PC-9 (cell line): ENCODE measurements around the gene AP4E1. TPM values are rescaled to one million over a fixed set of nuclear protein-coding genes. Genes with fewer than 3 reads are reported as not detected.

Experiments used
- BruUV-seq: library from RNA; stranded (reverse); fragments of 400-500 nt; replicated peaks from 2 replicates; lab custom pipeline; 2021; lab: Mats Ljungman, UMichigan
- CTCF ChIA-PET: fragments of 300-600 bp; sonication (Branson Sonifier 250); formaldehyde crosslinking; loops from one replicate; lab custom pipeline; 2022; ENCODE audit warnings: antibody characterized with exemption; lab: Charles Lee
- POLR2A ChIA-PET: fragments of 300-600 bp; sonication (Branson Sonifier 250); formaldehyde crosslinking; loops from one replicate; lab custom pipeline; 2022; ENCODE audit warnings: antibody characterized with exemption; ENCODE audit not compliant: unreplicated experiment; lab: Charles Lee
- DNase-seq, 2 experiments: peaks; one replicate each; pipeline versions ENCODE4 v3.0.0 to v3.0.0-alpha.2; 2015 to 2022; ENCODE audit warnings: mixed read lengths in 1 of 2
- H2AFZ ChIP-seq: fragments of 200-600 bp; sonication (generic); 2 replicates; pipeline ENCODE4 v1.8.1; 2017; ENCODE audit warnings: antibody characterized with exemption
- H3F3A ChIP-seq: fragments of 200-600 bp; sonication (generic); 2 replicates; pipeline ENCODE4 v1.8.1; 2017; ENCODE audit warnings: antibody characterized with exemption, mild to moderate bottlenecking, low read depth; ENCODE audit not compliant: insufficient read depth
- H3K27ac ChIP-seq: fragments of 200-600 bp; sonication (generic); 2 replicates; pipeline ENCODE4 v1.6.1; 2016; ENCODE audit warnings: mixed run types
- H3K27me3 ChIP-seq: fragments of 200-600 bp; sonication (generic); 2 replicates; pipeline ENCODE4 v1.6.1; 2016; ENCODE audit warnings: low read depth, mixed run types; ENCODE audit not compliant: insufficient read depth
- H3K36me3 ChIP-seq: fragments of 200-600 bp; sonication (generic); 2 replicates; pipeline ENCODE4 v1.6.1; 2016; ENCODE audit warnings: low read depth, mixed run types
- H3K4me1 ChIP-seq: fragments of 200-600 bp; sonication (generic); replicated peaks from 2 replicates; pipeline ENCODE4 v1.6.1; 2016; ENCODE audit warnings: mixed run types; ENCODE audit not compliant: insufficient read depth
- H3K4me2 ChIP-seq: fragments of 200-600 bp; sonication (generic); 2 replicates; pipeline ENCODE4 v1.6.1; 2017; ENCODE audit warnings: mixed run types
- H3K4me3 ChIP-seq: fragments of 200-600 bp; sonication (generic); 2 replicates; pipeline ENCODE4 v1.6.1; 2016; ENCODE audit warnings: mixed run types
- H3K79me2 ChIP-seq: fragments of 200-600 bp; sonication (generic); 2 replicates; pipeline ENCODE4 v1.6.1; 2017; ENCODE audit warnings: low read depth, mixed run types
- H3K9me2 ChIP-seq: fragments of 200-600 bp; sonication (generic); 2 replicates; pipeline ENCODE4 v1.8.1; 2017; ENCODE audit warnings: mild to moderate bottlenecking; ENCODE audit not compliant: insufficient read depth
- H3K9me3 ChIP-seq: fragments of 200-600 bp; sonication (generic); 2 replicates; pipeline ENCODE4 v1.8.1; 2016; ENCODE audit warnings: low read depth; ENCODE audit not compliant: insufficient read depth
- H4K20me1 ChIP-seq: fragments of 200-600 bp; sonication (generic); 2 replicates; pipeline ENCODE4 v1.8.1; 2017; ENCODE audit not compliant: insufficient read depth
- CTCF ChIP-seq: fragments of 200-600 bp; sonication (generic); conservative IDR thresholded peaks from 2 replicates; pipeline ENCODE4 v1.6.1; 2017; ENCODE audit warnings: mixed run types, antibody characterized with exemption, mild to moderate bottlenecking, moderate library complexity
- EZH2 ChIP-seq: fragments of 200-600 bp; sonication (generic); IDR thresholded peaks from 2 replicates; pipeline ENCODE4 v1.8.0; 2017; ENCODE audit warnings: antibody characterized with exemption, low read depth
- intact Hi-C: fragments of 100-400 bp; cut with micrococcal nuclease; formaldehyde crosslinking; loops from one replicate; pipeline ENCODE4 v1.10.0; 2022; ENCODE audit not compliant: unreplicated experiment
- total RNA-seq: library from RNA; stranded (reverse); gene quantifications from 2 replicates; pipeline ENCODE4 v1.2.3, GENCODE V29; 2021

AP4E1 gene
- total RNA-seq, 1 experiment from 2014 or later: 10.0 TPM

DNA sequence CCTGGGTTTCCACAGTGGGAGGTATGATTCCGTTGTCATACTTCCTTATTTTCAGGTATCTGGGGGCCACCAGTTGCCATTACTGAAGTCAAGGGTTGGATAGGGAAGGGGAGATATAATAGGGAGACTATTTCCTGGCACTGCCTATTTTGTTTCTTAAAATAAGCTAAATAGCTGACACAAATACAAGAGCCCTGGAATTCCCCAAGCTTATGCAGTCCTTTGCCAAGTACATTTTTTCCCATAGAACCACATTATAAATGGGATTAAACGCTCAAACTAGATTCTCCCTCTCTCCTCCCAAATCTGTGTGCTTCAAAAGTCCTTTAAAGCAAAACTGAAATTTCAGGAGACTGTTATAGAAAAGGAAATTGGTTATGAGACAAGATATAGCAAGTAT is 68.7 kb downstream of the AP4E1 start:
- H3K27me3 ChIP-seq: no peaks in the 10 kb centered on the region
- H3K4me2 ChIP-seq: no peak overlapping the region
- ChIA-PET CTCF (no interaction called here), POLR2A (interaction anchor here (0.7 kb wide), 1 partner anchor 12 kb away, joined by 6 read pairs; no protein-coding TSS in a partner anchor)
- H3K4me1 ChIP-seq: no peaks in the 10 kb centered on the region
- no peaks in the 10 kb centered on the region for H3K9me3 ChIP-seq
- intact Hi-C loops: no loop called here
- no TSS peak for BruUV-seq
- H3K79me2 ChIP-seq: no peaks in the 10 kb centered on the region
- H3K27ac ChIP-seq: no peak overlapping the region
- DNase-seq: no peak
- H3K36me3 ChIP-seq: no peaks in the 10 kb centered on the region
- TF ChIP-seq CTCF (no peak), EZH2 (no peak)
- no peak overlapping the region for H3K4me3 ChIP-seq
- H4K20me1 ChIP-seq: no peaks in the 10 kb centered on the region
- H2AFZ ChIP-seq: no peak overlapping the region
- no peaks in the 10 kb centered on the region for H3F3A ChIP-seq
- H3K9me2 ChIP-seq: no peaks in the 10 kb centered on the region

DNA sequence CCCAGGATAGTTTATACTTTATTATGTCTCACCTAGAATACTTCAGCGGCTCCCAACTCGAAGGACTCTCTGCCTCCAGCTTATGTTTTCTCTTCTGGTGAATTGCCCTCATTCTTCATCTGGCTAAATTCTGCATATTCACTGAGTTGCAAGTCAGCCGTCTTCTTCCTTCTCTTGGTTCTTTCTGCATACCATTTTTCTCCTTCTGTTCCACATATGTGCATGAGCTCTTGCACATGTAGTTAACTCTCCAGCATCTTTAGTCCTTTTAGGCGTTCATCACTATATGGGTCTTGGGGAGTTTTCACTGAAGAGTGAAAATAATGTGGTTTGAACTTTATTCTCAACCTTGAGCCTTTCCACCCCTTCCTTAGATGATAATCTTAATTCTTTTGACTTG is 70.1 kb downstream of the AP4E1 start:
- intact Hi-C loops: no loop called here
- CTCF ChIA-PET: no interaction called here
- H3K4me2 ChIP-seq: no peak overlapping the region

DNA sequence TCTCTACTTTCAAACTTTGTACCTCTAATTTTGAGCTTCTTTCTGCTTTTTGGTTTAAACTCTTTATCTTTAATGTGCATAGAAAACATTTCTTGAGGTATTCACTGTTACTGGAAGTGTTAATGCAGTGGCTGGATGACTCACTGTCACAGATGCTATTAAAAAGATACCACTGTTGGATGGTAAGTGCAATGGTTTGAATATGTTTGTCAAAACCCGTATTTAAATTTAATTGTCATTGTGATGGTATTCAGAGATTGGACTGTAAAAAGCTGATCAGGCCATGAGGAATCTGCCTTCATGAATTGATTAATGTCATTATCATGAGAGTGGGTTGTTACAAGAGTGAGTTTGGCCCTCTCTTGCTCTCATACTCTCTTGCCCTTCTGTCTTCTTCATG is 70.6 kb downstream of the AP4E1 start:
- ChIA-PET POLR2A (interaction anchor here (0.6 kb wide), 1 partner anchor 434 kb away, joined by 3 read pairs; no protein-coding TSS in a partner anchor), CTCF (no interaction called here)
- Histone ChIP-seq H3K9me3 (no peaks in the 10 kb centered on the region), H3K36me3 (no peaks in the 10 kb centered on the region), H3K4me3 (no peak overlapping the region), H3F3A (no peaks in the 10 kb centered on the region), H2AFZ (no peak overlapping the region), H3K79me2 (no peaks in the 10 kb centered on the region), H3K27ac (no peak overlapping the region), H4K20me1 (no peaks in the 10 kb centered on the region), H3K4me2 (no peak overlapping the region), H3K9me2 (no peaks in the 10 kb centered on the region), H3K4me1 (no peaks in the 10 kb centered on the region), H3K27me3 (no peaks in the 10 kb centered on the region)
- intact Hi-C loops: no loop called here
- no peak for TF ChIP-seq CTCF
- TF ChIP-seq EZH2: no peak
- DNase-seq: no peak
- no TSS peak for BruUV-seq

More for the DNA sequence above, 70.1 kb downstream of the AP4E1 start:
- POLR2A ChIA-PET: interaction anchor here (0.6 kb wide), 1 partner anchor 435 kb away, joined by 3 read pairs; no protein-coding TSS in a partner anchor
- TF ChIP-seq CTCF: no peak
- TF ChIP-seq EZH2: no peak
- no peaks in the 10 kb centered on the region for H3K36me3 ChIP-seq
- no peak overlapping the region for H3K27ac ChIP-seq
- no peaks in the 10 kb centered on the region for H3K9me3 ChIP-seq
- no peaks in the 10 kb centered on the region for H3K79me2 ChIP-seq
- no peaks in the 10 kb centered on the region for H3K9me2 ChIP-seq
- H3K27me3 ChIP-seq: no peaks in the 10 kb centered on the region
- H4K20me1 ChIP-seq: no peaks in the 10 kb centered on the region
- no peaks in the 10 kb centered on the region for H3F3A ChIP-seq
- no peaks in the 10 kb centered on the region for H3K4me1 ChIP-seq
- no peak overlapping the region for H3K4me3 ChIP-seq
- no peak for DNase-seq
- no peak overlapping the region for H2AFZ ChIP-seq
- no TSS peak for BruUV-seq
